OCI-LY7 (cell line): ENCODE results near the gene LILRB1. TPM values are rescaled to one million over a fixed set of nuclear protein-coding genes. Genes with fewer than 3 reads are reported as not detected.

Source experiments
- BruUV-seq: library from RNA; stranded (reverse); fragments of 400-500 nt; replicated peaks from 2 replicates; lab custom pipeline; 2021; lab: Mats Ljungman, UMichigan
- CTCF ChIA-PET: fragments of 300-600 bp; sonication (Branson Sonifier 250); formaldehyde crosslinking; loops from one replicate; lab custom pipeline; 2022; ENCODE audit warnings: antibody characterized with exemption; ENCODE audit not compliant: unreplicated experiment; lab: Charles Lee
- POLR2A ChIA-PET: fragments of 300-600 bp; sonication (Branson Sonifier 250); formaldehyde crosslinking; loops from one replicate; lab custom pipeline; 2022; ENCODE audit warnings: antibody characterized with exemption; lab: Charles Lee
- DNase-seq: peaks from one replicate; pipeline ENCODE4 v3.0.0-alpha.2; 2015; ENCODE audit warnings: low spot score
- H2AFZ ChIP-seq: fragments of 200-600 bp; sonication (generic), shearing (Covaris generic); 2 replicates; pipeline ENCODE4 v1.6.1; 2014; ENCODE audit warnings: mild to moderate bottlenecking, antibody characterized with exemption, low read length, moderate library complexity
- H3K27ac ChIP-seq: fragments of 200-600 bp; sonication (generic); 2 replicates; pipeline ENCODE4 v1.5.1; 2014; ENCODE audit warnings: mixed run types, low read depth, mild to moderate bottlenecking, moderate library complexity, low read length, inconsistent platforms; ENCODE audit not compliant: poor library complexity, severe bottlenecking
- H3K36me3 ChIP-seq: fragments of 200-600 bp; sonication (generic); 2 replicates; pipeline ENCODE4 v1.6.1; 2014; ENCODE audit warnings: mild to moderate bottlenecking, antibody characterized with exemption, low read length, moderate library complexity, mixed read lengths; ENCODE audit not compliant: insufficient read depth
- H3K4me1 ChIP-seq: fragments of 200-600 bp; sonication (generic); 2 replicates; pipeline ENCODE4 v1.5.1; 2014; ENCODE audit warnings: mild to moderate bottlenecking, low read length; ENCODE audit not compliant: insufficient read depth, poor library complexity, severe bottlenecking
- H3K4me2 ChIP-seq: fragments of 200-600 bp; sonication (generic); 2 replicates; pipeline ENCODE4 v1.6.1; 2014; ENCODE audit warnings: mild to moderate bottlenecking, low read length
- H3K4me3 ChIP-seq: fragments of 200-600 bp; sonication (generic); 2 replicates; pipeline ENCODE4 v1.5.1; 2014; ENCODE audit warnings: mild to moderate bottlenecking, low read depth, low read length; ENCODE audit not compliant: poor library complexity, severe bottlenecking
- H3K79me2 ChIP-seq: fragments of 200-600 bp; sonication (generic); 2 replicates; pipeline ENCODE4 v1.6.1; 2016; ENCODE audit warnings: low read depth, mild to moderate bottlenecking, low read length, moderate library complexity, mixed read lengths; ENCODE audit not compliant: insufficient read depth
- H3K9me2 ChIP-seq: fragments of 200-600 bp; sonication (generic); 2 replicates; pipeline ENCODE4 v1.6.1; 2016; ENCODE audit warnings: mild to moderate bottlenecking, low read length, mixed read lengths; ENCODE audit not compliant: insufficient read depth
- H3K9me3 ChIP-seq: fragments of 200-600 bp; sonication (generic); 2 replicates; pipeline ENCODE4 v1.6.1; 2014; ENCODE audit warnings: mild to moderate bottlenecking, mixed run types, low read length, mixed read lengths
- H4K20me1 ChIP-seq: fragments of 200-600 bp; sonication (generic); 2 replicates; pipeline ENCODE4 v1.6.1; 2014; ENCODE audit warnings: mild to moderate bottlenecking, antibody characterized with exemption, low read length, moderate library complexity, mixed read lengths; ENCODE audit not compliant: insufficient read depth
- CTCF ChIP-seq: fragments of 200-600 bp; sonication (generic); conservative IDR thresholded peaks from 2 replicates; pipeline ENCODE4 v1.5.1; 2014; ENCODE audit warnings: mild to moderate bottlenecking, antibody characterized with exemption, low read length, moderate library complexity, mixed read lengths
- EZH2phosphoT487 ChIP-seq: fragments of 200-600 bp; sonication (generic); IDR thresholded peaks from 2 replicates; pipeline ENCODE4 v1.6.1; 2018; ENCODE audit warnings: low read depth, borderline replicate concordance, mild to moderate bottlenecking, mixed run types, antibody characterized with exemption, low read length, moderate library complexity, mixed read lengths
- intact Hi-C: fragments of 100-400 bp; cut with micrococcal nuclease; formaldehyde crosslinking; loops from one replicate; pipeline ENCODE4 v1.10.0; 2022; ENCODE audit not compliant: unreplicated experiment
- total RNA-seq, 2 experiments: library from RNA; depleted of rRNA in 1 of 2; stranded (reverse); fragments of >200 nt in 1 of 2; shearing (Covaris generic) in 1 of 2; gene quantifications; 2 replicates each; pipeline ENCODE4 v1.2.3, GENCODE V29; 2014 to 2022

The LILRB1 gene
- total RNA-seq, 2 experiments from 2014 or later, result 4.5 TPM; not detected in 1

DNA sequence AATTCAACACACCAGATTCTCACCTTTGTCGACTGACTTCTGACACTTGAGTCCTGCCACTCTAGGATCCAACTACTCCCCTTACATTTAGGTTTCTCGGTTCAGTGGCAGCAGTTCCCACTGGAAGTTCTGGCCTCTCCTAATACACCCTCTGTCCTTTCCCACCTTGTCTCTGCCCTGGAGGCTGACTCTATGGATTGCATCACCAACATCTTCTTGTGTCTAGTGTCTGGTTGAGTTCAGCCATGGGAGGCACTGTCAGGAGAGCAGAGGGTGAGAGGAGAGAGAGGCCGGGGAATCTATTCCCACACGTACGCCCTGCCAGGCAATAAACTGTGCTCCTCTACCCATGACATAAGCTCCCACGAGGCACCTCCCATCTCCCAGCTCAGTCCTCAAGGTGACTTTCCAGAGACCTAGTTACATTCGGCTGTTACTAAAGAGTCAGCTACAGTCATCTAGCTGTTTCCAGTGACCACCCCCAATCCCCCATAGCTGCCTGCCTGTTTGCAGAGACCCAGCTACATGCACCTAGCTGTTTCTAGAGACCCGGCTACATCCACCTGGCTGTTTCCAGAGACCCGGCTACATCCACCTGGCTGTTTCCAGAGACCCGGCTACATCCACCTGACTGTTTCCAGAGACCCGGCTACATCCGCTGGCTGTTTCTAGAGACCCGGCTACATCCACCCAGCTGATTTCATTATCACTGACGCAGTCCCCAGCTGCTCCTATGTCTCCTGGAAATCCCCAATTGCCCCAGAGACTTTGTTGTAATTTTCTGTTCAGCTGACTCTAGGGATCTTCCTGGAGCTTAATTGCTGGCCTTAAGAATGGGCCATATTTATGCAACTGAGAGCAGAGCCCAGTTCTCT is 24.4 kb downstream of the LILRB1 start:
- H3K9me3 ChIP-seq, result no peaks in the 10 kb centered on the region
- no peak overlapping the region for H3K4me2 ChIP-seq
- intact Hi-C loops, result no loop called here
- DNase-seq, result no peak
- no TSS peak for BruUV-seq
- H3K79me2 ChIP-seq, result no peaks in the 10 kb centered on the region
- no peaks in the 10 kb centered on the region for H3K36me3 ChIP-seq
- ChIA-PET POLR2A (no interaction called here), CTCF (interaction anchor here (0.9 kb wide), 1 partner anchor 20 kb away, joined by 3 read pairs; no protein-coding TSS in a partner anchor)
- no peak for TF ChIP-seq CTCF
- no peak for TF ChIP-seq EZH2phosphoT487
- H3K27ac ChIP-seq, result no peak overlapping the region
- H3K4me3 ChIP-seq, result no peak overlapping the region
- H3K4me1 ChIP-seq, result no peaks in the 10 kb centered on the region
- no peaks in the 10 kb centered on the region for H3K9me2 ChIP-seq
- no peak overlapping the region for H2AFZ ChIP-seq
- no peaks in the 10 kb centered on the region for H4K20me1 ChIP-seq

GRCh38 chr19:54659300-54659699 is 29.0 kb downstream of the LILRB1 start:
- H3K9me2 ChIP-seq, result no peaks in the 10 kb centered on the region
- H3K4me3 ChIP-seq, result no peak overlapping the region
- H3K27ac ChIP-seq, result no peak overlapping the region
- peaks cover 27% of the 10 kb centered on the region for H3K4me1 ChIP-seq
- BruUV-seq, result no TSS peak
- no peak for TF ChIP-seq CTCF
- TF ChIP-seq EZH2phosphoT487, result no peak
- no peak overlapping the region for H2AFZ ChIP-seq
- H3K79me2 ChIP-seq, result no peaks in the 10 kb centered on the region
- no peak overlapping the region for H3K4me2 ChIP-seq
- CTCF ChIA-PET, result no interaction called here
- POLR2A ChIA-PET, result interaction anchor here (1.5 kb wide), 1 partner anchor 32 kb away, joined by 12 read pairs; no protein-coding TSS in a partner anchor
- no peaks in the 10 kb centered on the region for H3K36me3 ChIP-seq
- no peaks in the 10 kb centered on the region for H3K9me3 ChIP-seq
- intact Hi-C loops, result no loop called here
- H4K20me1 ChIP-seq, result no peaks in the 10 kb centered on the region
- no peak for DNase-seq

- peaks cover 27% of the 10 kb centered on the region for H3K4me1 ChIP-seq
- H2AFZ ChIP-seq, result no peak overlapping the region
- CTCF ChIA-PET, result no interaction called here
- no TSS peak for BruUV-seq
- no peaks in the 10 kb centered on the region for H4K20me1 ChIP-seq
- no peaks in the 10 kb centered on the region for H3K9me2 ChIP-seq
- H3K4me2 ChIP-seq, result no peak overlapping the region; the same call in 1 of the 2 replicates
- H3K79me2 ChIP-seq, result no peaks in the 10 kb centered on the region
- intact Hi-C loops, result no loop called here
- no peaks in the 10 kb centered on the region for H3K36me3 ChIP-seq
- no peaks in the 10 kb centered on the region for H3K9me3 ChIP-seq
- POLR2A ChIA-PET, result interaction anchor here (1.5 kb wide), 1 partner anchor 33 kb away, joined by 12 read pairs; no protein-coding TSS in a partner anchor
- DNase-seq, result no peak
- H3K4me3 ChIP-seq, result no peak overlapping the region
- TF ChIP-seq EZH2phosphoT487 (no peak), CTCF (no peak)
- H3K27ac ChIP-seq, result no peak overlapping the region
These were observed 30.0 kb downstream of the LILRB1 start for GRCh38 chr19:54660306-54660705.
